HCT116 (cell line): ENCODE data around the gene FBXL19. TPM values are rescaled to one million over a fixed set of nuclear protein-coding genes. Genes with fewer than 3 reads are reported as not detected.

Experiments
- ATAC-seq: fragments of 200-7000 bp; cut with Tn5 transposase; 2 replicates; pipeline ENCODE4 v1.9.1; 2020; ENCODE audit warnings: mild to moderate bottlenecking, moderate library complexity
- BruUV-seq: library from RNA; stranded (reverse); fragments of 400-500 nt; replicated peaks from 2 replicates; lab custom pipeline; 2021; lab: Mats Ljungman, UMichigan
- CTCF ChIA-PET: fragments of 300-600 bp; sonication (Branson Sonifier 250); formaldehyde crosslinking; loops from one replicate; lab custom pipeline; 2021; ENCODE audit warnings: antibody characterized with exemption; lab: Charles Lee
- POLR2A ChIA-PET: fragments of 300-600, 350-600 bp; sonication (Branson Sonifier 250); formaldehyde crosslinking; loops from one replicate; lab custom pipeline; 2021; ENCODE audit warnings: antibody characterized with exemption; lab: Charles Lee
- RAD21 ChIA-PET, 2 experiments: fragments of 300-600 bp; sonication (Branson Sonifier 250); formaldehyde crosslinking; loops; one replicate each; lab custom pipeline; 2023; ENCODE audit warnings: low total read pairs in 2 of 2; ENCODE audit not compliant: uncharacterized antibody in 2 of 2, unreplicated experiment in 2 of 2, low non-redundant PET in 1 of 2; lab: Charles Lee
- DNase-seq: peaks from one replicate; pipeline ENCODE4 v3.0.0-alpha.2; 2010; ENCODE audit warnings: low read depth, low spot score
- H2AFZ ChIP-seq: fragments of 200-600 bp; shearing (Covaris generic), sonication (generic); 2 replicates; pipeline ENCODE4 v1.6.1; 2017; ENCODE audit warnings: low read depth, mixed run types, mixed read lengths, antibody characterized with exemption, low read length; ENCODE audit not compliant: poor library complexity, severe bottlenecking
- H3K27ac ChIP-seq: 2 replicates; pipeline ENCODE4 v1.5.1; 2012; ENCODE audit warnings: low read depth, low read length
- H3K27me3 ChIP-seq: fragments of 200-600 bp; sonication (generic); 2 replicates; pipeline ENCODE4 v1.6.1; 2016; ENCODE audit warnings: mixed run types, low read length, mixed read lengths; ENCODE audit not compliant: insufficient read depth
- H3K36me3 ChIP-seq, 2 experiments: fragments of 200-500 bp in 1 of 2; fragments of 200-600 bp in 1 of 2; sonication (Bioruptor generic) in 1 of 2; sonication (generic) in 1 of 2; 2 replicates each; pipeline versions ENCODE4 v1.5.1 to v1.6.1; 2014 to 2016; ENCODE audit warnings: low read length in 2 of 2, inconsistent platforms in 1 of 2, mixed read lengths in 1 of 2, mixed run types in 1 of 2; ENCODE audit not compliant: insufficient read depth in 2 of 2, control insufficient read depth in 1 of 2
- H3K4me1 ChIP-seq, 2 experiments: fragments of 200-600 bp in 1 of 2; sonication (generic) in 1 of 2; 2 replicates each; pipeline versions ENCODE4 v1.5.1 to v1.6.1; 2012 to 2017; ENCODE audit warnings: low read length in 2 of 2, inconsistent platforms in 1 of 2, mild to moderate bottlenecking in 1 of 2, mixed read lengths in 1 of 2, mixed run types in 1 of 2, moderate library complexity in 1 of 2; ENCODE audit not compliant: insufficient read depth in 2 of 2, control insufficient read depth in 1 of 2
- H3K4me2 ChIP-seq: fragments of 200-600 bp; sonication (generic); 2 replicates; pipeline ENCODE4 v1.6.1; 2017; ENCODE audit warnings: mixed run types, low read length, mixed read lengths
- H3K4me3 ChIP-seq, 2 experiments: fragments of 200-600 bp in 1 of 2; sonication (generic) in 1 of 2; replicated peaks in 1 of 2; 2 replicates each; pipeline ENCODE4 v1.5.1; 2011 to 2016; ENCODE audit warnings: low read length in 2 of 2, control low read depth in 1 of 2, low read depth in 1 of 2, mild to moderate bottlenecking in 1 of 2, mixed read lengths in 1 of 2, mixed run types in 1 of 2
- H3K79me2 ChIP-seq: fragments of 200-600 bp; sonication (generic); 2 replicates; pipeline ENCODE4 v1.6.1; 2017; ENCODE audit warnings: mild to moderate bottlenecking, mixed run types, low read length, moderate library complexity, mixed read lengths; ENCODE audit not compliant: insufficient read depth
- H3K9ac ChIP-seq: fragments of 200-600 bp; sonication (generic); 2 replicates; pipeline ENCODE4 v1.6.1; 2016; ENCODE audit warnings: low read length, mixed read lengths
- H3K9me2 ChIP-seq: fragments of 200-600 bp; sonication (generic), shearing (Covaris generic); 2 replicates; pipeline ENCODE4 v1.6.1; 2017; ENCODE audit warnings: mixed run types, mild to moderate bottlenecking, moderate library complexity; ENCODE audit not compliant: insufficient read depth
- H3K9me3 ChIP-seq, 2 experiments: fragments of 200-500 bp in 1 of 2; fragments of 200-600 bp in 1 of 2; sonication (Bioruptor generic) in 1 of 2; sonication (generic) in 1 of 2; 2 replicates each; pipeline ENCODE4 v1.6.1; 2014 to 2017; ENCODE audit warnings: low read length in 2 of 2, mixed read lengths in 2 of 2, inconsistent platforms in 1 of 2, low read depth in 1 of 2, mild to moderate bottlenecking in 1 of 2, mixed run types in 1 of 2, moderate library complexity in 1 of 2; ENCODE audit not compliant: control insufficient read depth in 1 of 2, insufficient read depth in 1 of 2
- H4K20me1 ChIP-seq: fragments of 200-600 bp; sonication (generic), shearing (Covaris generic); 2 replicates; pipeline ENCODE4 v1.6.1; 2017; ENCODE audit warnings: mixed run types, mild to moderate bottlenecking, moderate library complexity; ENCODE audit not compliant: insufficient read depth
- EGR1 ChIP-seq: IDR thresholded peaks from 2 replicates; pipeline ENCODE4 v1.6.1; 2012; ENCODE audit warnings: low read depth
- EZH2phosphoT487 ChIP-seq: fragments of 200-600 bp; IDR thresholded peaks from 2 replicates; pipeline ENCODE4 v1.6.1; 2018; ENCODE audit warnings: antibody characterized with exemption, borderline replicate concordance
- RAD21 ChIP-seq: IDR thresholded peaks from 2 replicates; pipeline ENCODE4 v1.6.1; 2012; ENCODE audit warnings: low read depth, mild to moderate bottlenecking
- SP1 ChIP-seq: IDR thresholded peaks from 2 replicates; pipeline ENCODE4 v1.6.1; 2012; ENCODE audit warnings: low read depth
- YY1 ChIP-seq: IDR thresholded peaks from 2 replicates; pipeline ENCODE4 v1.6.1; 2011; ENCODE audit warnings: low read length, low read depth, moderate library complexity, mild to moderate bottlenecking; ENCODE audit not compliant: insufficient replicate concordance; ENCODE audit errors: extremely low read depth
- ZFX ChIP-seq: fragments of 450-650 bp; IDR thresholded peaks from 2 replicates; pipeline ENCODE4 v1.6.1; 2017
- ZNF274 ChIP-seq: fragments of 200-500 bp; sonication (Bioruptor generic); IDR thresholded peaks from 2 replicates; pipeline ENCODE4 v1.6.1; 2014; ENCODE audit warnings: mild to moderate bottlenecking, low read depth, low read length, inconsistent platforms
- intact Hi-C: fragments of 100-400 bp; cut with micrococcal nuclease; formaldehyde crosslinking; loops from 2 replicates; pipeline ENCODE4 v1.10.0; 2022
- total RNA-seq: library from RNA; stranded (reverse); gene quantifications from one replicate; pipeline ENCODE4 v1.2.1, GENCODE V29; 2021; ENCODE audit not compliant: unreplicated experiment
- TF ChIP-seq, protein P1 (sequence below): IDR thresholded peaks from 2 replicates; pipeline ENCODE4 v1.6.1; 2012

FBXL19 gene
- total RNA-seq, 1 experiment from 2014 or later = 45.2 TPM

DNA sequence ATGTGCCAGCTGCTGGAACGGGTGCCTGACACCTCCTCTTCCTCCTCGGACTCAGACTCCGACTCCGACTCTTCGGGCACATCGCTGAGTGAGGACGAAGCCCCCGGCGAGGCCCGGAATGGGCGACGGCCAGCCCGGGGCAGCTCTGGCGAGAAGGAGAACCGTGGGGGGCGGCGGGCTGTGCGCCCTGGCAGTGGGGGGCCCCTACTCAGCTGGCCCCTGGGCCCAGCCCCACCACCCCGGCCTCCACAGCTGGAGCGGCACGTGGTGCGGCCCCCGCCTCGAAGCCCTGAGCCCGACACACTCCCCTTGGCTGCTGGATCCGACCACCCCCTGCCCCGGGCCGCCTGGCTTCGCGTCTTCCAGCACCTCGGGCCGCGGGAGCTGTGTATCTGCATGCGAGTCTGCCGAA is 6.8 kb downstream of the FBXL19 start:
- H4K20me1 ChIP-seq = no peaks in the 10 kb centered on the region
- POLR2A ChIA-PET = no interaction called here
- no peak for ATAC-seq
- RAD21 ChIA-PET = no interaction called here
- DNase-seq = no peak
- no peak overlapping the region for H3K9ac ChIP-seq
- no peaks in the 10 kb centered on the region for H3K9me3 ChIP-seq
- TF ChIP-seq ZNF274 (no peak), EGR1 (no peak), RAD21 (no peak), SP1 (no peak)
- TF ChIP-seq, protein P1, sequence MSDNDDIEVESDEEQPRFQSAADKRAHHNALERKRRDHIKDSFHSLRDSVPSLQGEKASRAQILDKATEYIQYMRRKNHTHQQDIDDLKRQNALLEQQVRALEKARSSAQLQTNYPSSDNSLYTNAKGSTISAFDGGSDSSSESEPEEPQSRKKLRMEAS = no peak
- H3K9me2 ChIP-seq = no peaks in the 10 kb centered on the region
- H3K27ac ChIP-seq = no peak overlapping the region
- H3K4me1 ChIP-seq = peaks cover 2 to 8% of the 10 kb centered on the region in 2 experiments; a peak in 1 of 4 replicates
- no peak overlapping the region for H2AFZ ChIP-seq
- H3K79me2 ChIP-seq = peaks cover under 1% of the 10 kb centered on the region; the same call in 1 of the 2 replicates
- no peak overlapping the region for H3K4me2 ChIP-seq
- no peak overlapping the region for H3K4me3 ChIP-seq
- BruUV-seq = no TSS peak
- CTCF ChIA-PET = no interaction called here
- intact Hi-C loops = no loop called here
- H3K27me3 ChIP-seq = no peaks in the 10 kb centered on the region
- H3K36me3 ChIP-seq = peaks cover 9 to 31% of the 10 kb centered on the region in 2 experiments

- TF ChIP-seq YY1 (no peak), ZFX (no peak), EZH2phosphoT487 (no peak)
- Histone ChIP-seq H3K4me1 (peaks cover 2 to 8% of the 10 kb centered on the region in 2 experiments; a peak in 1 of 4 replicates), H3K9me2 (no peaks in the 10 kb centered on the region), H3K27me3 (no peaks in the 10 kb centered on the region), H3K9ac (no peak overlapping the region), H4K20me1 (no peaks in the 10 kb centered on the region), H3K9me3 (no peaks in the 10 kb centered on the region), H3K4me2 (no peak overlapping the region), H3K27ac (no peak overlapping the region), H3K4me3 (no peak overlapping the region), H3K79me2 (no peaks in the 10 kb centered on the region; the same call in 1 of the 2 replicates), H3K36me3 (peaks cover 9 to 31% of the 10 kb centered on the region in 2 experiments), H2AFZ (no peak overlapping the region)
- no TSS peak for BruUV-seq
- POLR2A ChIA-PET = no interaction called here
- DNase-seq (no peak), ATAC-seq (no peak)
- RAD21 ChIA-PET = no interaction called here
- intact Hi-C loops = no loop called here
- CTCF ChIA-PET = no interaction called here
Observed at GRCh38 chr16:30931068-30931650, 7.8 kb downstream of the FBXL19 start.
